ENCODE measurements around the gene ERICH6B.

Gene ERICH6B

GRCh38 chr13:45540195-45540594 is 75.3 kb downstream of the ERICH6B start:
- H3K36me3 Mint-ChIP-seq: peaks cover 20% of the 10 kb centered on the region
- H3K9me3 Mint-ChIP-seq: no peaks in the 10 kb centered on the region
- DNase-seq (ENCODE audit: low spot score in 2 of 2) (no peak), ATAC-seq (no peak)
- H3K4me1 Mint-ChIP-seq: peaks cover 10% of the 10 kb centered on the region
- no peak overlapping the region for H3K4me3 Mint-ChIP-seq
- H3K27ac Mint-ChIP-seq: no peak overlapping the region

- H3K4me3 Mint-ChIP-seq: no peak overlapping the region
- peaks cover 10% of the 10 kb centered on the region for H3K4me1 Mint-ChIP-seq
- ATAC-seq (peak; percentile 32), DNase-seq (ENCODE audit: low spot score in 2 of 2) (no peak)
- H3K36me3 Mint-ChIP-seq: peaks cover 38% of the 10 kb centered on the region
- H3K9me3 Mint-ChIP-seq: no peaks in the 10 kb centered on the region
- H3K27ac Mint-ChIP-seq: peak overlapping the region; percentile 80
These were observed 77.2 kb downstream of the ERICH6B start for GRCh38 chr13:45538382-45538781.

- Mint-ChIP-seq H3K27ac (peak overlapping the region; percentile 80), H3K9me3 (no peaks in the 10 kb centered on the region), H3K4me1 (peaks cover 10% of the 10 kb centered on the region), H3K4me3 (no peak overlapping the region), H3K36me3 (peaks cover 46% of the 10 kb centered on the region)
- ATAC-seq (no peak), DNase-seq (ENCODE audit: low spot score in 2 of 2) (no peak)
These were observed 78.0 kb downstream of the ERICH6B start for GRCh38 chr13:45537516-45537915.

DNA sequence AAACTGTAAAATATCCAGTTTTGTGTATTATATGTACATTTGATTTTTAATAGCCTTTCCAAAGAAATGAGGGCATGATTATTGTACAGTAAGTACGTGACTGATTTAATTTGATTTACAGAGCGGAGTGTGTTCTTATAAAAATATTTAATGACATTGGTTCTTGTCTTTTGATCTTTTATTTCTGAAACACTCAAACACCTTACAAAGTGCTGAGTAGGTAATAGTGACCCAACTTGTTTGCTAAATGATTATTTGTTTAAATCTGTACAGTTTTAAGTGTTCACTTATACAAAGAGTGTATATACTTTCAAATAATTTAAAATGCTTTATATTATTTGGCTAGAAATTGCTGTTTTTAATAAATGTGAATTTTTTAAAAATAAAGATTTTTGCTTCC is 79.3 kb downstream of the ERICH6B start:
- no peaks in the 10 kb centered on the region for H3K9me3 Mint-ChIP-seq
- H3K4me1 Mint-ChIP-seq: peaks cover 10% of the 10 kb centered on the region
- no peak for DNase-seq (ENCODE audit: low spot score in 2 of 2)
- no peak overlapping the region for H3K27ac Mint-ChIP-seq
- H3K36me3 Mint-ChIP-seq: peaks cover 59% of the 10 kb centered on the region
- ATAC-seq: no peak
- no peak overlapping the region for H3K4me3 Mint-ChIP-seq

- Mint-ChIP-seq H3K4me3 (no peak overlapping the region), H3K4me1 (peaks cover 10% of the 10 kb centered on the region), H3K36me3 (peaks cover 75% of the 10 kb centered on the region), H3K9me3 (no peaks in the 10 kb centered on the region), H3K27ac (peak overlapping the region; percentile 61)
- DNase-seq (ENCODE audit: low spot score in 2 of 2) (no peak), ATAC-seq (no peak)
These were observed 80.9 kb downstream of the ERICH6B start for GRCh38 chr13:45534604-45535003.

DNA sequence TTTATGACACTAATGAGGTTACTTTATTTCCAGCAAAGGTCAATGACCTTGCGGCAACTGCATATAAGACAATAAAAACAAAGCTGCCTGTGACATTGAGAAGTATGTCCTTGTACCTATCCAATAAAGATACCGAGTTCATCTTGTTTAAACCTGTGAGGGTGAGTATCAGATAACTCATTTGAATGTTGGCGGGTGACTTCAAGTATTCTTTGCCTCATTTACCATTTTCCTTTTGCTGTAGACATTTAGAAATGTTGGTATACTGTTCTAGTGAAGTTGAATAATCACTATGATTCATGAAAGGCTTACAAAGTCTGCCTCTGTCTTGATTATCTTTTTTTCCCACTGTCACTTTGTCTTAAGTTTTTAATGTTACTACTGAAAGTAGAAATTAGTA is 85.8 kb downstream of the ERICH6B start:
- Mint-ChIP-seq H3K9me3 (no peaks in the 10 kb centered on the region), H3K27ac (peak overlapping the region; percentile 50), H3K4me3 (no peak overlapping the region), H3K4me1 (no peaks in the 10 kb centered on the region), H3K36me3 (peaks cover 98% of the 10 kb centered on the region)
- ATAC-seq (no peak), DNase-seq (ENCODE audit: low spot score in 2 of 2) (no peak)

GRCh38 chr13:45527699-45528462 is 87.7 kb downstream of the ERICH6B start:
- Mint-ChIP-seq H3K9me3 (no peaks in the 10 kb centered on the region), H3K4me1 (no peaks in the 10 kb centered on the region), H3K4me3 (no peak overlapping the region), H3K27ac (no peak overlapping the region), H3K36me3 (peaks cover 98% of the 10 kb centered on the region)
- DNase-seq (ENCODE audit: low spot score in 2 of 2): no peak
- no peak for ATAC-seq

GRCh38 chr13:45522571-45522970 is 93.0 kb downstream of the ERICH6B start:
- Mint-ChIP-seq H3K4me3 (no peak overlapping the region), H3K36me3 (peaks cover 100% of the 10 kb centered on the region), H3K27ac (peak overlapping the region; percentile 58), H3K9me3 (no peaks in the 10 kb centered on the region), H3K4me1 (peaks cover 25% of the 10 kb centered on the region)
- ATAC-seq (no peak), DNase-seq (ENCODE audit: low spot score in 2 of 2) (no peak)

DNA sequence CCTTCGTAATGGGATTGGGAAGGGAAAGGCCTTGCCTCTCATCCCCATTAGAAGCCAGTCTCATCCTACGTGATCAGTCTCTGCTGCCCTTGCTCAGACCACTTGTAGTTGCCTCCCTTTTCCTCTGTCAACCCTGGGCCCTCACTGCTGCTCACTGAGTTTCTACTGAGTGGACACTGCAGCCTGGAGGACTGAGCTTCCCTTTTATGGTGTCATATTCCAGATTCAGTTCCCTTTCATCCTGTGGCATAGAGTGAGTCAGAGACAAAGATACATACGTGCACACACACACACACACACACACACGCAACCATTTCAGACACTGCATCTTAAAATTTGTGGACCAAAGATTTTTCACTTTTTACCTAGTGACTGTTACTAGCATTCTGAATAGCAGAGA is 94.2 kb downstream of the ERICH6B start:
- H3K36me3 Mint-ChIP-seq: peaks cover 100% of the 10 kb centered on the region
- H3K4me3 Mint-ChIP-seq: no peak overlapping the region
- no peaks in the 10 kb centered on the region for H3K9me3 Mint-ChIP-seq
- ATAC-seq (no peak), DNase-seq (ENCODE audit: low spot score in 2 of 2) (no peak)
- peaks cover 33% of the 10 kb centered on the region for H3K4me1 Mint-ChIP-seq
- H3K27ac Mint-ChIP-seq: peak overlapping the region; percentile 38

DNA sequence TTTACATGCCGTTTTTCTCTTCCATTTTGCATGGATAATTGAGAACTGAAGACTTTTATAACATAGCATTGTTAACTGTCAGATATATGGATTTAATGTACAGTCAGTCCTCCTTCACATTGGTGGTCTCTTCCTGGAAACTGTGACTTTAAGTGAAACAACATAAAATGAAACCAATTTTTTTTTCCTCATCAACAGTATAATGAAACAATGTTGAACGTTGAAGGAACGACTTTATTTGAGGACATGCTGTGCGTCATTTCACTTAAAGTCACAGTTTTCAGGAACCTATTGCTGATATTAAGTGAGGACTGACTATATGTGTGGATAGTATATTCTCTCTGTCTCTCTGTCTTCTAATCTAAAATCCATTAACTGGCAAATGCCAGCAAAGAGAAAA is 96.0 kb downstream of the ERICH6B start:
- Mint-ChIP-seq H3K9me3 (no peaks in the 10 kb centered on the region), H3K4me3 (peak overlapping the region; percentile 4), H3K27ac (peak overlapping the region; percentile 96), H3K36me3 (peaks cover 100% of the 10 kb centered on the region), H3K4me1 (peaks cover 34% of the 10 kb centered on the region)
- ATAC-seq (peak; percentile 52), DNase-seq (ENCODE audit: low spot score in 2 of 2) (no peak)

GRCh38 chr13:45518525-45519245 is 96.9 kb downstream of the ERICH6B start:
- DNase-seq (ENCODE audit: low spot score in 2 of 2): no peak
- Mint-ChIP-seq H3K4me3 (peak overlapping the region; percentile 4), H3K9me3 (no peaks in the 10 kb centered on the region), H3K27ac (peak overlapping the region; percentile 96), H3K36me3 (peaks cover 100% of the 10 kb centered on the region), H3K4me1 (peaks cover 34% of the 10 kb centered on the region)
- ATAC-seq: peak; percentile 96

DNA sequence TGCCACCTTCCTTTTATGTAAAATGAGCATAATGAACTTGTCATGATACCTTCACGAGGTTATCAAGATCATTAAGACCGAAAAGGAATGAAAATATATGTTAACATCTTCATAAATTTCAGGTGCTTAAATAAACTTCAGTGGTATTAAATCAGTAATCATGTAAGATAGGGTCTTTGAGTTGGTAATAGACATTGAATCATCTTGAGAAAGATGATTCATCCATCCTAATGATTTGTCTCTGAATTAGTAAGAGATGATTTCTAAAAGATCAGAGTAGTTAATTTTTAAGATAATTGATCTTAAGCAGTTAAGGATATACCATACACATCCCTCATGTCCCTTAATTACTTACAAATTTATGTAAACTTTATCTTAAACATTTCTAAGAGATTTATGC is 98.8 kb downstream of the ERICH6B start:
- H3K4me3 Mint-ChIP-seq: no peak overlapping the region
- no peaks in the 10 kb centered on the region for H3K9me3 Mint-ChIP-seq
- peak overlapping the region; percentile 21 for H3K27ac Mint-ChIP-seq
- ATAC-seq (no peak), DNase-seq (ENCODE audit: low spot score in 2 of 2) (no peak)
- H3K36me3 Mint-ChIP-seq: peaks cover 98% of the 10 kb centered on the region
- peaks cover 34% of the 10 kb centered on the region for H3K4me1 Mint-ChIP-seq

- peaks cover 98% of the 10 kb centered on the region for H3K36me3 Mint-ChIP-seq
- no peaks in the 10 kb centered on the region for H3K9me3 Mint-ChIP-seq
- ATAC-seq (peak; percentile 78), DNase-seq (ENCODE audit: low spot score in 2 of 2) (no peak)
- H3K4me3 Mint-ChIP-seq: no peak overlapping the region
- H3K4me1 Mint-ChIP-seq: peaks cover 7% of the 10 kb centered on the region
- H3K27ac Mint-ChIP-seq: peak overlapping the region; percentile 74
These were observed 103.4 kb downstream of the ERICH6B start for GRCh38 chr13:45512098-45512496.

DNA sequence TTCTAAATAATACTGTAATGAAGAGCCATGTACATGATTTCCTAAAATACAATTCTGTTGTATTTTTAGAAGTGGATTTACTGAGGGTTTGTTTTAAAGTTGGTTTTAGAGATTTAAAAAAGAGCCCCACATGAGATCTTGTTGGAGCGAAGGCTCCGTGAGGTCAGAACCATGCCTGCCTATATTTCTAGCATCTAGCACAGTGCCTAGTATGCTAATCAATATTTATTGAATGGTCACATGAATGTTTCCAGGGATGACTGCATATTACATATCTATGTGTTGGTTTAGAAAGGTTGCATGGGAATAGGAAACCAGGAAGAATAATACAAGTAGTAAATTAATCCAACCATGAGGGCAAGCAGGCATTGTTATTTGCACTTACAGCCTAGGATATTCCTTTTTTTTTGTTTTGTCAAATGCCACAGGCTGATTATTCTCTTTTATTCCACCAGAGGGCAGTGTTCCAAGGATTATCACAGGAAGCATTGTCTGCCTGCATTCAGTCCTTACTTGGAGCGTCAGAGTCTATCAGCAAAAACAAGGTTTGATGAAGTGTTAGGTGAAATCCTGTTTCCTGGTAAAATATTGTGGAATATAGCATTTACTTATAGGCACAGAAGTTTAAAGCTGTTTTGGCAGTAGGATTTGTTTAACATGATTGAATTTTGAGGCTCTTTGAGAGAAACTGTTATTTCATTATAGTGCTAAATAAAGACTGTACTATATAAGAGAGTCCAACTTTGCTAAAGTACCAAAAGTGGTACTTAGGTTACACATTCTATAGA is 104.0 kb downstream of the ERICH6B start:
- peak; percentile 69 for ATAC-seq
- H3K36me3 Mint-ChIP-seq: peaks cover 98% of the 10 kb centered on the region
- peak overlapping the region; percentile 74 for H3K27ac Mint-ChIP-seq
- no peak overlapping the region for H3K4me3 Mint-ChIP-seq
- no peaks in the 10 kb centered on the region for H3K9me3 Mint-ChIP-seq
- no peak for DNase-seq (ENCODE audit: low spot score in 2 of 2)
- peaks cover 4% of the 10 kb centered on the region for H3K4me1 Mint-ChIP-seq

- no peak overlapping the region for H3K27ac Mint-ChIP-seq
- DNase-seq (ENCODE audit: low spot score in 2 of 2) (no peak), ATAC-seq (no peak)
- peaks cover 98% of the 10 kb centered on the region for H3K36me3 Mint-ChIP-seq
- H3K4me1 Mint-ChIP-seq: no peaks in the 10 kb centered on the region
- H3K9me3 Mint-ChIP-seq: no peaks in the 10 kb centered on the region
- no peak overlapping the region for H3K4me3 Mint-ChIP-seq
These were observed 104.9 kb downstream of the ERICH6B start for GRCh38 chr13:45510672-45511071.

All from stimulated activated effector memory CD8-positive, alpha-beta T cell treated with anti-CD3 and anti-CD28 coated beads, Interleukin-12 subunit alpha, Interleukin-12 subunit beta, amount 100 ng/mL, for 72 hours (primary cell).